AG09309 (cell line): ENCODE measurements around the gene MYRF.

ENCODE experiments used
- DNase-seq: peaks from one replicate; pipeline ENCODE4 v3.0.0-alpha.2; 2010; ENCODE audit warnings: low read depth
- H3K4me3 ChIP-seq: 2 replicates; pipeline ENCODE4 v1.5.1; 2011; ENCODE audit warnings: mild to moderate bottlenecking, low read depth, low read length, moderate library complexity; ENCODE audit not compliant: control insufficient read depth
- CTCF ChIP-seq: IDR thresholded peaks from 2 replicates; pipeline ENCODE4 v1.5.1; 2011; ENCODE audit warnings: mild to moderate bottlenecking, low read depth, low read length, inconsistent platforms; ENCODE audit not compliant: insufficient read depth, control insufficient read depth; ENCODE audit errors: missing control alignments

The MYRF gene

DNA sequence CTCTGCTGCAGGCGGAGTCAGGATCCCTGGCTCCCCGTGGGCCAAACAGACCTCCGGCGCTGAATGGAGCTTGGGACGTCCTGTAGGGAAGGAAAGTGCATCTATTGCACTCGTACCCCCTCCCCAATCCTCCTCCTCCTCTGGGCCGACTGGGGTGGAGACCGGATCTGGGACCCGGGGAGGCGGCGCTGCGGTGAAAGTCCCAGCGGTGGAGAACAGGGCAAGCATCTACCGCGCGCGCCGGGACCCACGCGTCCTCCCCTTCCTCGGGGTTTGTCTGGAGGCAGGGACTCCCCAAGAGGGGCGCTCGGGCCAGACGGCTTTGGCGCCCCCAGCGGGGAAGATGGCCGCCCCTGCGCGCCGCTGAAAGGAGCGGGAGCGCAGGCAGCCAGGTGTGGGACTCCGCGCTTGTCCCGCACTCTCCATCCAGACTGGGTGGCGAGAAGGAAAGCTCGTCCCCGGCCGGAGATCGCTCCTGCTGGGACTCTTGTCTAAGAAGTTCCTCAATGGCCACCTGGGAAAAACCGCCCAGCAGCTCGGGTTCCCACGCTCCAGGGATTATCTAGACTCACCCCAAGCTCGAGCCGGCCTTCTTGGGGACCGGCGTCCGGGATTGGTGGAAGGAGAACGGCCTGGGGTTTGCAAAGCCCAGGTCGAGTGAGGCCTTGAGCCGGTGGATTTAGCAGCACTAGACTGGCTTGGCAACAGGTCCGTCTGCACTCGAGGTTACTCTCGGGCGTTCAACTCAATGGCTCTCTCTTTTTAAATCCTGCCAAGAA lies 76.4 kb downstream of the MYRF start:
- peak overlapping the region; percentile 66 for H3K4me3 ChIP-seq

GRCh38 chr11:61829806-61830205 lies 77.4 kb downstream of the MYRF start:
- TF ChIP-seq CTCF, result no peak
- H3K4me3 ChIP-seq, result no peak overlapping the region
- no peak for DNase-seq

More for the DNA sequence above, 76.4 kb downstream of the MYRF start:
- no peak for DNase-seq
- peak; percentile 48 for TF ChIP-seq CTCF

GRCh38 chr11:61830237-61831105 lies 78.0 kb downstream of the MYRF start:
- H3K4me3 ChIP-seq, result no peak overlapping the region
- TF ChIP-seq CTCF, result no peak
- DNase-seq, result no peak

- no peak overlapping the region for H3K4me3 ChIP-seq
- no peak for TF ChIP-seq CTCF
- DNase-seq, result no peak
These were observed 79.8 kb downstream of the MYRF start for GRCh38 chr11:61832207-61832606.

DNA sequence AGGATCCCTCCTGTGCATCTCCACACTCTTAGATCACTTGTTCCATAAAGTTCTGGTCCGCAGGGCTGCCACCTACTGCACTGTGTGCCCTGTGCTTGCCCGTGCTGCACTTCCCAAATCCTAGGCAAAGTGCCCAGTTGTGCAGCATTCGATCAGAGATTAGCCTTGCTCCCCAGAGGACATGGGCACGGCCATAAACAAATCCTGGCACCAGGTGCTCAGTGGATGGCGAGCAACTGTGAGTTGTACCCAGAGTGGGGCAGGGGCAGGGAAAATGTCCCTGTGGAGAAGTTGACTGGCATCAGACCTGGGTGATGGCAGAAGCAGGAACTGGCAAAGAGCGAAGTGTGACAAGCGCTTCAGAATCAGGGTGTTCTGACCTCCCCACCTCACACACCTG lies 80.3 kb downstream of the MYRF start:
- no peak for TF ChIP-seq CTCF
- DNase-seq, result no peak
- H3K4me3 ChIP-seq, result no peak overlapping the region

- TF ChIP-seq CTCF, result no peak
- H3K4me3 ChIP-seq, result no peak overlapping the region
- DNase-seq, result no peak
These were observed 81.0 kb downstream of the MYRF start for GRCh38 chr11:61833471-61833870.
